MCF 10A (cell line): ENCODE results near the gene CFAP300. TPM values are rescaled to one million over a fixed set of nuclear protein-coding genes. Genes with fewer than 3 reads are reported as not detected.

Experiments
- BruUV-seq: library from RNA; stranded (reverse); fragments of 400-500 nt; replicated peaks from 2 replicates; lab custom pipeline; 2021; lab: Mats Ljungman, UMichigan
- CTCF ChIA-PET: fragments of 300-600 bp; sonication (Branson Sonifier 250); formaldehyde crosslinking; extraction: SDS; loops from one replicate; lab custom pipeline; 2021; ENCODE audit warnings: antibody characterized with exemption, inconsistent platforms; lab: Yijun Ruan, JAX
- POLR2A ChIA-PET: fragments of 300-600, 350-650 bp; sonication (Branson Sonifier 250); formaldehyde crosslinking; extraction: SDS; loops from one replicate; lab custom pipeline; 2020; ENCODE audit warnings: antibody characterized with exemption, inconsistent platforms; lab: Yijun Ruan, JAX
- DNase-seq: peaks from one replicate; pipeline ENCODE4 v3.0.0-alpha.2; 2018; ENCODE audit not compliant: unreplicated experiment
- H3K27ac Mint-ChIP-seq: one replicate; pipeline ENCODE4 v1.8.0; 2022; ENCODE audit warnings: mild to moderate bottlenecking, low read depth, mixed read lengths; ENCODE audit not compliant: unreplicated experiment
- H3K27me3 Mint-ChIP-seq: one replicate; pipeline ENCODE4 v1.8.0; 2022; ENCODE audit warnings: mixed read lengths; ENCODE audit not compliant: insufficient read depth, unreplicated experiment
- H3K36me3 Mint-ChIP-seq: one replicate; pipeline ENCODE4 v1.8.0; 2022; ENCODE audit warnings: mild to moderate bottlenecking, moderate library complexity, mixed read lengths; ENCODE audit not compliant: insufficient read depth, unreplicated experiment
- H3K4me1 Mint-ChIP-seq: one replicate; pipeline ENCODE4 v1.8.0; 2022; ENCODE audit warnings: mixed read lengths; ENCODE audit not compliant: insufficient read depth, unreplicated experiment
- H3K4me3 Mint-ChIP-seq: one replicate; pipeline ENCODE4 v1.8.0; 2022; ENCODE audit warnings: mild to moderate bottlenecking, moderate library complexity, mixed read lengths; ENCODE audit not compliant: unreplicated experiment
- H3K9me3 Mint-ChIP-seq: one replicate; pipeline ENCODE4 v1.8.0; 2022; ENCODE audit warnings: mixed read lengths; ENCODE audit not compliant: unreplicated experiment
- intact Hi-C: fragments of 100-400 bp; cut with micrococcal nuclease; formaldehyde crosslinking; loops from 2 replicates; pipeline ENCODE4 v1.14.1; 2022
- total RNA-seq: library from RNA; stranded (reverse); gene quantifications from 2 replicates; pipeline ENCODE4 v1.2.3, GENCODE V29; 2022
- TF ChIP-seq, protein P1 (sequence below): fragments of 200-600 bp; IDR thresholded peaks from one replicate; pipeline ENCODE4 v1.8.0; 2022; ENCODE audit warnings: antibody characterized with exemption, mild to moderate bottlenecking; ENCODE audit not compliant: unreplicated experiment

CFAP300 gene
- total RNA-seq, 1 experiment from 2014 or later: 8.0 TPM

DNA sequence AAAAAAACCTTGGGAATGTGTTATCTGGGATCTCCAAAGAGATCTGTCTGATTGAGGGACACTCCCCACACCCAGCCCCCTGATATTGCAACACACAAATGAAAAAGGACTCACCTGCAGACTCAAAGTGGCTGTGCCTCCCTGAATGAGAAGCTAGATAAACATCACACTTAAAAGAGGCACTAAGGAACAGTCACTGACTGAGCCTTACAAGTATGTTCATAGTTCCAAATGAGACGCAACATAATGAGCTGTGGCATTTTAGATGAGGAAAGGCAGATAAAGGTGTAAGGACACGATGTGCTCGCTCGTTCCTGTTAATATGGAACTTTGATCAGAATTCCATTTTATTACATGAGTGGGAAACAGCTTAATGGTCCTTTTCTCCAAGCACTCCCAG is 21.0 kb upstream of the CFAP300 start:
- TF ChIP-seq, protein P1, sequence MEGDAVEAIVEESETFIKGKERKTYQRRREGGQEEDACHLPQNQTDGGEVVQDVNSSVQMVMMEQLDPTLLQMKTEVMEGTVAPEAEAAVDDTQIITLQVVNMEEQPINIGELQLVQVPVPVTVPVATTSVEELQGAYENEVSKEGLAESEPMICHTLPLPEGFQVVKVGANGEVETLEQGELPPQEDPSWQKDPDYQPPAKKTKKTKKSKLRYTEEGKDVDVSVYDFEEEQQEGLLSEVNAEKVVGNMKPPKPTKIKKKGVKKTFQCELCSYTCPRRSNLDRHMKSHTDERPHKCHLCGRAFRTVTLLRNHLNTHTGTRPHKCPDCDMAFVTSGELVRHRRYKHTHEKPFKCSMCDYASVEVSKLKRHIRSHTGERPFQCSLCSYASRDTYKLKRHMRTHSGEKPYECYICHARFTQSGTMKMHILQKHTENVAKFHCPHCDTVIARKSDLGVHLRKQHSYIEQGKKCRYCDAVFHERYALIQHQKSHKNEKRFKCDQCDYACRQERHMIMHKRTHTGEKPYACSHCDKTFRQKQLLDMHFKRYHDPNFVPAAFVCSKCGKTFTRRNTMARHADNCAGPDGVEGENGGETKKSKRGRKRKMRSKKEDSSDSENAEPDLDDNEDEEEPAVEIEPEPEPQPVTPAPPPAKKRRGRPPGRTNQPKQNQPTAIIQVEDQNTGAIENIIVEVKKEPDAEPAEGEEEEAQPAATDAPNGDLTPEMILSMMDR: no peak
- no peak for DNase-seq
- Mint-ChIP-seq H3K27me3 (no peaks in the 10 kb centered on the region), H3K4me3 (no peak overlapping the region), H3K9me3 (no peaks in the 10 kb centered on the region), H3K4me1 (no peaks in the 10 kb centered on the region), H3K27ac (peak overlapping the region; percentile 29), H3K36me3 (no peaks in the 10 kb centered on the region)
- POLR2A ChIA-PET: interaction anchor here (0.5 to 2.5 kb wide), 6 partner anchors 10 to 221 kb away, joined by 3 to 10 read pairs (median 4); partner anchors contain the start of gene CFAP300
- intact Hi-C loops: no loop called here
- BruUV-seq: no TSS peak
- CTCF ChIA-PET: interaction anchor here (0.6 to 1.6 kb wide), 3 partner anchors 18 to 171 kb away, joined by 3 to 6 read pairs (median 4); no protein-coding TSS in a partner anchor

DNA sequence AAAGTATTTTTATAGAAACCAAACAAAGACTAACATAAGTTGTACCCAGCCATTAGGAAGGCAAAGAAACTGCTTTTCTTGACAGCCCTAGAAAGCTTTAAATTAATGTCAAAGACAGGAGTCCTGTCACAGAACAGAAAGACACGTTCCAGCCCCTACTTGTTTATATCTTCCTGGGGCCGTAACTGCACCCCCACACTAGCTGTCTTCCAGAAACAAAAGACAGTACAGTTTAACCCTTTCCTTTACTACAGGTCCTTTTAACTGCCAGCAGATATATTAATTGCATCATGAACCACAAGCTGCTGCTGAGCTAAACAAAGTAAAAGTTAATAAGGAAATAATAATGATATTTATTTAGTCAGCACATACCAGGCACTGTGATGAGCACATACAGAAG is 20.3 kb upstream of the CFAP300 start:
- BruUV-seq: no TSS peak
- H3K9me3 Mint-ChIP-seq: no peaks in the 10 kb centered on the region
- no peak overlapping the region for H3K4me3 Mint-ChIP-seq
- ChIA-PET CTCF (interaction anchor here (0.6 to 1.6 kb wide), 3 partner anchors 19 to 380 kb away, joined by 4 to 6 read pairs (median 4); no protein-coding TSS in a partner anchor), POLR2A (interaction anchor here (1.2 to 2.5 kb wide), 3 partner anchors 11 to 37 kb away, joined by 3 to 10 read pairs (median 4); partner anchors contain the start of gene CFAP300)
- TF ChIP-seq, protein P1: no peak
- intact Hi-C loops: no loop called here
- no peaks in the 10 kb centered on the region for H3K4me1 Mint-ChIP-seq
- no peak overlapping the region for H3K27ac Mint-ChIP-seq
- DNase-seq: no peak
- H3K27me3 Mint-ChIP-seq: no peaks in the 10 kb centered on the region
- H3K36me3 Mint-ChIP-seq: no peaks in the 10 kb centered on the region

DNA sequence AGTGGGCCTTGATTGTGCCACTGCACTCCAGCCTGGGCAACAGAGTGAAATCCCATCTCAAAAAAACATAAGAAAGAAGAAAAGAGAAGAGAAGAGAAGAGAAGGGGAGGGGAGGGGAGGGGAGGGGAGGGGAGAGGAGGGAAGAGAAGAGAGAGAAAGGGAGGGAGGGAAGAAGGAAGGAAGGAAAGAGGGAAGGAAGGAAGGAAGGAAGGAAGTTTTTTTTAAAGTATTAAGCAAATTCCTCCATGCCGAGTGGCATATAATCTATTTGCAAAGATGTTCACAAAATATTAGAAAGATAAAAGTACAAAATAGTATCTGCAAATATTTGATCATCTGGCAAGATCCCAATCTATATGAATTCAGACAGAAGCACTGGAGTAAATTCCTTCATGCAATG is 10.5 kb upstream of the CFAP300 start:
- Mint-ChIP-seq H3K9me3 (no peaks in the 10 kb centered on the region), H3K4me3 (no peak overlapping the region), H3K4me1 (no peaks in the 10 kb centered on the region), H3K27me3 (no peaks in the 10 kb centered on the region), H3K27ac (no peak overlapping the region), H3K36me3 (no peaks in the 10 kb centered on the region)
- TF ChIP-seq, protein P1: no peak
- DNase-seq: no peak
- intact Hi-C loops: no loop called here
- CTCF ChIA-PET: interaction anchor here (0.6 kb wide), 1 partner anchor 135 kb away, joined by 3 read pairs; no protein-coding TSS in a partner anchor
- BruUV-seq: no TSS peak
- POLR2A ChIA-PET: no interaction called here

DNA sequence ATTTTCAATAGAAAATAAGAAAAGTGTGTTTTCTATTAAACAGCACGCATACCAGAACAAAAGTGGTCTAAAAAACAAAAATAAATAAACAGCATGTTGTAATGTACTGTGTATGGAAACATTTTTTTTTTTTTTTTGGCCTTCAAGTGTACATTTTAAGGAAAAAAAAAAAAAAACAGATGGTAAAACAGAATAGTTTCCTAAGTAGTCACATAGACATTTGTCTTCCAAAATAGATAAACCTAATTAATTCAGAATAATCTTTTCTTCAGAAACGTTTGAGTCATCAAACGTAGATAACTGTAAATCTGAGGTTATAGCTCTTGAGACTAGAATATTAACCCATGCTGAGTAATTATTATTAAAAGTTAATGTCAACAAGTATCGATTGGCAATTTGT is 396 bp upstream of the CFAP300 start:
- Mint-ChIP-seq H3K27ac (peak overlapping the region; percentile 95), H3K36me3 (peaks cover 20% of the 10 kb centered on the region), H3K9me3 (no peaks in the 10 kb centered on the region), H3K4me1 (peaks cover 5% of the 10 kb centered on the region), H3K4me3 (peak overlapping the region; percentile 85), H3K27me3 (no peaks in the 10 kb centered on the region)
- ChIA-PET POLR2A (interaction anchor here (0.9 to 1.8 kb wide), 9 partner anchors 10 to 221 kb away, joined by 3 to 11 read pairs (median 4); partner anchors contain the start of gene YAP1), CTCF (no interaction called here)
- BruUV-seq: no TSS peak
- intact Hi-C loops: loop anchor here (2.0 to 5.0 kb wide), 2 partner anchors 65 to 222 kb away; partner anchors contain the start of gene YAP1
- no peak for DNase-seq
- TF ChIP-seq, protein P1: no peak
